SK-N-SH treated with all-trans-retinoic acid at 6 μM for 48 hours (cell line): ENCODE data around the gene MAPKAPK2.

Source experiments
- BACH2 ChIP-seq: fragments of 250-450 bp; sonication (Bioruptor Pico); IDR thresholded peaks from 2 replicates; pipeline ENCODE4 v1.9.0; 2021; ENCODE audit warnings: mild to moderate bottlenecking, borderline replicate concordance
- CREB5 ChIP-seq: fragments of 250-450 bp; sonication (Bioruptor Pico); IDR thresholded peaks from 2 replicates; pipeline ENCODE4 v1.5.1; 2020; ENCODE audit warnings: low read depth, mild to moderate bottlenecking, moderate library complexity
- CSDC2 ChIP-seq: fragments of 250-450 bp; sonication (Bioruptor Pico); IDR thresholded peaks from 2 replicates; pipeline ENCODE4 v1.5.0; 2020; ENCODE audit warnings: mild to moderate bottlenecking, moderate library complexity
- CSRNP3 ChIP-seq: fragments of 250-450 bp; sonication (Bioruptor Pico); IDR thresholded peaks from 2 replicates; pipeline ENCODE4 v1.5.1; 2021; ENCODE audit warnings: mild to moderate bottlenecking, moderate library complexity
- ISL1 ChIP-seq: fragments of 250-450 bp; sonication (Bioruptor Pico); IDR thresholded peaks from 2 replicates; pipeline ENCODE4 v2.1.2; 2022; ENCODE audit warnings: mild to moderate bottlenecking, moderate library complexity
- OSR1 ChIP-seq: fragments of 250-450 bp; sonication (Bioruptor Pico); IDR thresholded peaks from 2 replicates; pipeline ENCODE4 v1.8.0; 2022; ENCODE audit warnings: moderate library complexity, mild to moderate bottlenecking, inconsistent platforms
- PATZ1 ChIP-seq: fragments of 250-450 bp; sonication (Bioruptor Pico); IDR thresholded peaks from 2 replicates; pipeline ENCODE4 v1.8.0; 2020; ENCODE audit warnings: mild to moderate bottlenecking, moderate library complexity, borderline replicate concordance
- ZFP3 ChIP-seq: fragments of 250-450 bp; sonication (Bioruptor Pico); IDR thresholded peaks from 2 replicates; pipeline ENCODE4 v1.5.0; 2020; ENCODE audit warnings: mild to moderate bottlenecking, moderate library complexity
- ZFP30 ChIP-seq: fragments of 450-650 bp; formaldehyde crosslinking; IDR thresholded peaks from 2 replicates; pipeline ENCODE4 v1.5.0; 2022; ENCODE audit warnings: mild to moderate bottlenecking, moderate library complexity
- ZNF70 ChIP-seq: fragments of 450-650 bp; formaldehyde crosslinking; IDR thresholded peaks from 2 replicates; pipeline ENCODE4 v1.5.0; 2020; ENCODE audit warnings: mild to moderate bottlenecking, moderate library complexity
- ZNF8 ChIP-seq: fragments of 450-650 bp; formaldehyde crosslinking; IDR thresholded peaks from 2 replicates; pipeline ENCODE4 v1.5.0; 2020; ENCODE audit warnings: mild to moderate bottlenecking, moderate library complexity
- TF ChIP-seq, protein P1 (sequence below): fragments of 250-450 bp; sonication (Bioruptor Pico); IDR thresholded peaks from 2 replicates; pipeline ENCODE4 v1.5.0; 2020; ENCODE audit warnings: mild to moderate bottlenecking, moderate library complexity
- TF ChIP-seq, protein P2 (sequence below): fragments of 250-450 bp; sonication (Bioruptor Pico); IDR thresholded peaks from 2 replicates; pipeline ENCODE4 v1.8.0; 2021; ENCODE audit warnings: low read depth, mild to moderate bottlenecking, moderate library complexity, borderline replicate concordance

- TF ChIP-seq ZNF8 (CRISPR knock-in tag) (no peak), ZFP30 (no peak), CSDC2 (no peak), OSR1 (CRISPR knock-in tag) (no peak), CSRNP3 (CRISPR knock-in tag) (no peak), CREB5 (no peak), PATZ1 (CRISPR knock-in tag) (no peak), ZFP3 (CRISPR knock-in tag) (no peak), ZNF70 (CRISPR knock-in tag) (no peak), ISL1 (CRISPR knock-in tag) (no peak), BACH2 (CRISPR knock-in tag) (no peak)
- TF ChIP-seq, protein P1, sequence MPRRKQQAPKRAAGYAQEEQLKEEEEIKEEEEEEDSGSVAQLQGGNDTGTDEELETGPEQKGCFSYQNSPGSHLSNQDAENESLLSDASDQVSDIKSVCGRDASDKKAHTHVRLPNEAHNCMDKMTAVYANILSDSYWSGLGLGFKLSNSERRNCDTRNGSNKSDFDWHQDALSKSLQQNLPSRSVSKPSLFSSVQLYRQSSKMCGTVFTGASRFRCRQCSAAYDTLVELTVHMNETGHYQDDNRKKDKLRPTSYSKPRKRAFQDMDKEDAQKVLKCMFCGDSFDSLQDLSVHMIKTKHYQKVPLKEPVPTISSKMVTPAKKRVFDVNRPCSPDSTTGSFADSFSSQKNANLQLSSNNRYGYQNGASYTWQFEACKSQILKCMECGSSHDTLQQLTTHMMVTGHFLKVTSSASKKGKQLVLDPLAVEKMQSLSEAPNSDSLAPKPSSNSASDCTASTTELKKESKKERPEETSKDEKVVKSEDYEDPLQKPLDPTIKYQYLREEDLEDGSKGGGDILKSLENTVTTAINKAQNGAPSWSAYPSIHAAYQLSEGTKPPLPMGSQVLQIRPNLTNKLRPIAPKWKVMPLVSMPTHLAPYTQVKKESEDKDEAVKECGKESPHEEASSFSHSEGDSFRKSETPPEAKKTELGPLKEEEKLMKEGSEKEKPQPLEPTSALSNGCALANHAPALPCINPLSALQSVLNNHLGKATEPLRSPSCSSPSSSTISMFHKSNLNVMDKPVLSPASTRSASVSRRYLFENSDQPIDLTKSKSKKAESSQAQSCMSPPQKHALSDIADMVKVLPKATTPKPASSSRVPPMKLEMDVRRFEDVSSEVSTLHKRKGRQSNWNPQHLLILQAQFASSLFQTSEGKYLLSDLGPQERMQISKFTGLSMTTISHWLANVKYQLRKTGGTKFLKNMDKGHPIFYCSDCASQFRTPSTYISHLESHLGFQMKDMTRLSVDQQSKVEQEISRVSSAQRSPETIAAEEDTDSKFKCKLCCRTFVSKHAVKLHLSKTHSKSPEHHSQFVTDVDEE (CRISPR knock-in tag), result no peak
- TF ChIP-seq, protein P2, sequence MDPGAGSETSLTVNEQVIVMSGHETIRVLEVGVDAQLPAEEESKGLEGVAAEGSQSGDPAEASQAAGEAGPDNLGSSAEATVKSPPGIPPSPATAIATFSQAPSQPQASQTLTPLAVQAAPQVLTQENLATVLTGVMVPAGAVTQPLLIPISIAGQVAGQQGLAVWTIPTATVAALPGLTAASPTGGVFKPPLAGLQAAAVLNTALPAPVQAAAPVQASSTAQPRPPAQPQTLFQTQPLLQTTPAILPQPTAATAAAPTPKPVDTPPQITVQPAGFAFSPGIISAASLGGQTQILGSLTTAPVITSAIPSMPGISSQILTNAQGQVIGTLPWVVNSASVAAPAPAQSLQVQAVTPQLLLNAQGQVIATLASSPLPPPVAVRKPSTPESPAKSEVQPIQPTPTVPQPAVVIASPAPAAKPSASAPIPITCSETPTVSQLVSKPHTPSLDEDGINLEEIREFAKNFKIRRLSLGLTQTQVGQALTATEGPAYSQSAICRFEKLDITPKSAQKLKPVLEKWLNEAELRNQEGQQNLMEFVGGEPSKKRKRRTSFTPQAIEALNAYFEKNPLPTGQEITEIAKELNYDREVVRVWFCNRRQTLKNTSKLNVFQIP (CRISPR knock-in tag), result no peak
Observed at GRCh38 chr1:206709772-206710459, 25.2 kb downstream of the MAPKAPK2 start.
